B cell (primary cell): Measurements from ENCODE around the gene SLC26A1.

Source experiments
- EZH2 ChIP-seq: IDR thresholded peaks from 2 replicates; pipeline ENCODE4 v1.6.1; 2012; ENCODE audit warnings: borderline replicate concordance, low read depth, mild to moderate bottlenecking, moderate library complexity, low read length; ENCODE audit not compliant: insufficient read depth, poor library complexity, severe bottlenecking
- TF ChIP-seq, protein P1 (sequence below): fragments of 200-600 bp; IDR thresholded peaks from one replicate; pipeline ENCODE4 v1.8.0; 2022; ENCODE audit warnings: antibody characterized with exemption, mild to moderate bottlenecking

GRCh38 chr4:952881-953573 is 40.2 kb downstream of the SLC26A1 start:
- TF ChIP-seq, protein P1, sequence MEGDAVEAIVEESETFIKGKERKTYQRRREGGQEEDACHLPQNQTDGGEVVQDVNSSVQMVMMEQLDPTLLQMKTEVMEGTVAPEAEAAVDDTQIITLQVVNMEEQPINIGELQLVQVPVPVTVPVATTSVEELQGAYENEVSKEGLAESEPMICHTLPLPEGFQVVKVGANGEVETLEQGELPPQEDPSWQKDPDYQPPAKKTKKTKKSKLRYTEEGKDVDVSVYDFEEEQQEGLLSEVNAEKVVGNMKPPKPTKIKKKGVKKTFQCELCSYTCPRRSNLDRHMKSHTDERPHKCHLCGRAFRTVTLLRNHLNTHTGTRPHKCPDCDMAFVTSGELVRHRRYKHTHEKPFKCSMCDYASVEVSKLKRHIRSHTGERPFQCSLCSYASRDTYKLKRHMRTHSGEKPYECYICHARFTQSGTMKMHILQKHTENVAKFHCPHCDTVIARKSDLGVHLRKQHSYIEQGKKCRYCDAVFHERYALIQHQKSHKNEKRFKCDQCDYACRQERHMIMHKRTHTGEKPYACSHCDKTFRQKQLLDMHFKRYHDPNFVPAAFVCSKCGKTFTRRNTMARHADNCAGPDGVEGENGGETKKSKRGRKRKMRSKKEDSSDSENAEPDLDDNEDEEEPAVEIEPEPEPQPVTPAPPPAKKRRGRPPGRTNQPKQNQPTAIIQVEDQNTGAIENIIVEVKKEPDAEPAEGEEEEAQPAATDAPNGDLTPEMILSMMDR, result no peak
- TF ChIP-seq EZH2, result no peak
